Endothelial cell (in vitro differentiated cells): ENCODE data around the gene XAGE5. TPM values are rescaled to one million over a fixed set of nuclear protein-coding genes. Genes with fewer than 3 reads are reported as not detected.
"Not testable (repeated sequence)": the region's sequence is repeated elsewhere in the genome, so short reads cannot be mapped to it uniquely, and the experiment has no call there.

Source experiments
- DNase-seq: peaks from one replicate; pipeline ENCODE4 v3.0.0; 2021; ENCODE audit warnings: low spot score
- H3K27ac Mint-ChIP-seq: one replicate; pipeline ENCODE4 v1.8.0; 2021; ENCODE audit warnings: mixed read lengths, inconsistent platforms; ENCODE audit not compliant: unreplicated experiment
- H3K27me3 Mint-ChIP-seq: one replicate; pipeline ENCODE4 v1.8.0; 2021; ENCODE audit warnings: mild to moderate bottlenecking, moderate library complexity, mixed read lengths, inconsistent platforms; ENCODE audit not compliant: unreplicated experiment
- H3K36me3 Mint-ChIP-seq: one replicate; pipeline ENCODE4 v1.8.0; 2021; ENCODE audit warnings: mild to moderate bottlenecking, low read depth, mixed read lengths, inconsistent platforms; ENCODE audit not compliant: unreplicated experiment
- H3K4me1 Mint-ChIP-seq: one replicate; pipeline ENCODE4 v1.8.0; 2021; ENCODE audit warnings: mild to moderate bottlenecking, mixed read lengths, inconsistent platforms; ENCODE audit not compliant: unreplicated experiment
- H3K4me3 Mint-ChIP-seq: one replicate; pipeline ENCODE4 v1.8.0; 2021; ENCODE audit warnings: mild to moderate bottlenecking, mixed read lengths, inconsistent platforms; ENCODE audit not compliant: unreplicated experiment
- H3K9me3 Mint-ChIP-seq: one replicate; pipeline ENCODE4 v1.8.0; 2021; ENCODE audit warnings: mixed read lengths, inconsistent platforms; ENCODE audit not compliant: unreplicated experiment
- CTCF ChIP-seq: fragments of 200-600 bp; sonication (generic); IDR thresholded peaks from one replicate; pipeline ENCODE4 v1.5.0; 2021; ENCODE audit warnings: antibody characterized with exemption; ENCODE audit not compliant: unreplicated experiment
- total RNA-seq: library from RNA; stranded (reverse); fragmentation: NEBNext Ultra II Directional; extraction: Animal tissue kit (Norgen Biotek cat#: 25700); gene quantifications from one replicate; pipeline ENCODE4 v1.2.1, GENCODE V29; 2021; ENCODE audit not compliant: unreplicated experiment

XAGE5 gene
- total RNA-seq, 1 donor from 2014 or later: not detected

- Mint-ChIP-seq H3K4me3 (no peak overlapping the region), H3K27me3 (no peaks in the 10 kb centered on the region), H3K27ac (no peak overlapping the region), H3K36me3 (no peaks in the 10 kb centered on the region), H3K4me1 (peaks cover 3% of the 10 kb centered on the region), H3K9me3 (no peaks in the 10 kb centered on the region)
- DNase-seq: no peak
- TF ChIP-seq CTCF: no peak
Observed at GRCh38 chrX:52852110-52852860, 41.2 kb downstream of the XAGE5 start.

GRCh38 chrX:52856991-52857525 is 46.0 kb downstream of the XAGE5 start:
- H3K9me3 Mint-ChIP-seq, H3K27me3 Mint-ChIP-seq, H3K27ac Mint-ChIP-seq, H3K36me3 Mint-ChIP-seq, H3K4me3 Mint-ChIP-seq, DNase-seq, H3K4me1 Mint-ChIP-seq: not testable (repeated sequence)

GRCh38 chrX:52865343-52865998 is 54.4 kb downstream of the XAGE5 start:
- DNase-seq: no peak
- Mint-ChIP-seq H3K4me3 (no peak overlapping the region), H3K9me3 (no peaks in the 10 kb centered on the region), H3K36me3 (no peaks in the 10 kb centered on the region), H3K4me1 (no peaks in the 10 kb centered on the region), H3K27me3 (peaks cover 2% of the 10 kb centered on the region), H3K27ac (no peak overlapping the region)
- TF ChIP-seq CTCF: no peak

Other genes with a start within 250 kb of the XAGE5 start
- gene SSX7, start 156.4 kb upstream of the XAGE5 start, total RNA-seq: not detected
- not detected for gene SSX2, start 104.1 kb upstream of the XAGE5 start, total RNA-seq
- not detected for gene SSX2B, start 60.0 kb upstream of the XAGE5 start, total RNA-seq
- gene SPANXN5, start 13.9 kb upstream of the XAGE5 start, total RNA-seq: not detected
- gene XAGE3, start 56.8 kb downstream of the XAGE5 start, total RNA-seq: not detected
- 9.5 TPM for gene FAM156B, start 86.0 kb downstream of the XAGE5 start, total RNA-seq
- gene FAM156A, start 147.2 kb downstream of the XAGE5 start, total RNA-seq: 18.7 TPM
- 9.4 TPM for gene GPR173, start 237.5 kb downstream of the XAGE5 start, total RNA-seq